Upper lobe of left lung (tissue), 4 donors: ENCODE data around the gene N4BP2L2.

Experiments
- EP300 ChIP-seq, 4 donors: sonication (generic); formaldehyde crosslinking; IDR thresholded peaks; one replicate each; pipeline ENCODE4 v1.5.1; 2017; ENCODE audit warnings: antibody characterized with exemption in 4 of 4, control low read depth in 2 of 4
- POLR2A ChIP-seq, 4 donors: fragments of 450-650 bp; IDR thresholded peaks; one replicate each; pipeline ENCODE4 v1.5.1; 2016 to 2017; ENCODE audit warnings: antibody characterized with exemption in 4 of 4, mild to moderate bottlenecking in 2 of 4
- POLR2AphosphoS5 ChIP-seq, 2 donors: sonication (generic); formaldehyde crosslinking; IDR thresholded peaks; one replicate each; pipeline ENCODE4 v1.5.1; 2017; ENCODE audit warnings: antibody characterized with exemption in 2 of 2
- TF ChIP-seq, protein P1 (sequence below), 6 experiments: fragments of 450-650 bp in 4 of 6; fragments of 200-600 bp in 2 of 6; sonication (generic) in 2 of 6; IDR thresholded peaks; one replicate each; pipeline ENCODE4 v1.5.1; 2016 to 2019; ENCODE audit warnings: antibody characterized with exemption in 6 of 6

DNA sequence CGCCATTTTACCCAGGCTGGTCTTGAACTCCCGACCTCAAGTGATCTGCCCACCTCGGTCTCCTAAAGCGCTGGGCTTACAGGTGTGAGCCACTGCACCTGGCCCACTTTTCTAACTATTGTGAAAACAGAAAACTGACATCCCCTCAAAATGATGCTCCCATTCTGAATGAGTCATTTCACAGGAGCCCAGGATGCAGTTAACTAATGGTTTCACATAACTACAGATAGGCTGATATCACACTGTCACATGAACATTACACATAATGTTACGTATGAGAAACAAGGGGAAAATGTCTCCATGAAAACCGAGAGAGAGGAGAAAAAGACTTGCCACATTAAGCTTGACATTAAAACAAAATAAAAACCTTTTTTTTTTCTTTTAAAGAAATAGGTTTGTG, 37.5 kb downstream of the N4BP2L2 start:
- TF ChIP-seq POLR2A (IDR thresholded peaks at IDR 0.05) (no peak), POLR2AphosphoS5 (IDR thresholded peaks at IDR 0.05) (no peak), EP300 (IDR thresholded peaks at IDR 0.05) (no peak)
- TF ChIP-seq, protein P1, sequence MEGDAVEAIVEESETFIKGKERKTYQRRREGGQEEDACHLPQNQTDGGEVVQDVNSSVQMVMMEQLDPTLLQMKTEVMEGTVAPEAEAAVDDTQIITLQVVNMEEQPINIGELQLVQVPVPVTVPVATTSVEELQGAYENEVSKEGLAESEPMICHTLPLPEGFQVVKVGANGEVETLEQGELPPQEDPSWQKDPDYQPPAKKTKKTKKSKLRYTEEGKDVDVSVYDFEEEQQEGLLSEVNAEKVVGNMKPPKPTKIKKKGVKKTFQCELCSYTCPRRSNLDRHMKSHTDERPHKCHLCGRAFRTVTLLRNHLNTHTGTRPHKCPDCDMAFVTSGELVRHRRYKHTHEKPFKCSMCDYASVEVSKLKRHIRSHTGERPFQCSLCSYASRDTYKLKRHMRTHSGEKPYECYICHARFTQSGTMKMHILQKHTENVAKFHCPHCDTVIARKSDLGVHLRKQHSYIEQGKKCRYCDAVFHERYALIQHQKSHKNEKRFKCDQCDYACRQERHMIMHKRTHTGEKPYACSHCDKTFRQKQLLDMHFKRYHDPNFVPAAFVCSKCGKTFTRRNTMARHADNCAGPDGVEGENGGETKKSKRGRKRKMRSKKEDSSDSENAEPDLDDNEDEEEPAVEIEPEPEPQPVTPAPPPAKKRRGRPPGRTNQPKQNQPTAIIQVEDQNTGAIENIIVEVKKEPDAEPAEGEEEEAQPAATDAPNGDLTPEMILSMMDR (IDR thresholded peaks at IDR 0.05), result no peak
